Neural cell (in vitro differentiated cells): ENCODE measurements around the gene NHLRC4. TPM values are rescaled to one million over a fixed set of nuclear protein-coding genes. Genes with fewer than 3 reads are reported as not detected.

Experiments
- H2AFZ ChIP-seq: fragments of 200-600, 300-800 bp; sonication (generic), shearing (Covaris generic); 2 replicates; pipeline ENCODE4 v1.6.0; 2014; ENCODE audit warnings: low read depth, mild to moderate bottlenecking, antibody characterized with exemption, low read length, moderate library complexity
- H3F3A ChIP-seq: fragments of 200-600 bp; shearing (Covaris generic); 2 replicates; pipeline ENCODE4 v1.6.1; 2016; ENCODE audit warnings: mild to moderate bottlenecking, moderate library complexity, mixed read lengths, antibody characterized with exemption, low read length; ENCODE audit not compliant: insufficient read depth, poor library complexity, severe bottlenecking
- H3K27ac ChIP-seq: fragments of 200-600, 300-800 bp; sonication (generic), shearing (Covaris generic); 2 replicates; pipeline ENCODE4 v1.5.1; 2014; ENCODE audit warnings: mild to moderate bottlenecking, low read length, moderate library complexity
- H3K27me3 ChIP-seq: fragments of 300-800, 200-600 bp; sonication (generic), shearing (Covaris generic); 2 replicates; pipeline ENCODE4 v1.6.0; 2014; ENCODE audit warnings: mild to moderate bottlenecking, low read depth, low read length, moderate library complexity; ENCODE audit not compliant: insufficient read depth
- H3K36me3 ChIP-seq: fragments of 300-800, 200-600 bp; sonication (generic), shearing (Covaris generic); 2 replicates; pipeline ENCODE4 v1.5.1; 2014; ENCODE audit warnings: mild to moderate bottlenecking, antibody characterized with exemption, low read length, moderate library complexity; ENCODE audit not compliant: insufficient read depth
- H3K4me2 ChIP-seq: fragments of 300-800, 200-600 bp; sonication (generic), shearing (Covaris generic); 2 replicates; pipeline ENCODE4 v1.6.0; 2014; ENCODE audit warnings: mild to moderate bottlenecking, low read length
- H3K4me3 ChIP-seq: fragments of 300-800, 200-600 bp; sonication (generic), shearing (Covaris generic); 2 replicates; pipeline ENCODE4 v1.5.1; 2014; ENCODE audit warnings: mild to moderate bottlenecking, low read length, moderate library complexity
- H3K79me2 ChIP-seq: fragments of 200-600 bp; shearing (Covaris generic); replicated peaks from 2 replicates; pipeline ENCODE4 v1.6.0; 2014; ENCODE audit warnings: mild to moderate bottlenecking, low read length, moderate library complexity; ENCODE audit not compliant: insufficient read depth
- H3K9ac ChIP-seq: fragments of 300-800, 200-600 bp; sonication (generic), shearing (Covaris generic); 2 replicates; pipeline ENCODE4 v1.6.1; 2016; ENCODE audit warnings: mild to moderate bottlenecking, low read length, mixed read lengths
- H3K9me2 ChIP-seq: fragments of 200-600 bp; shearing (Covaris generic); 2 replicates; pipeline ENCODE4 v1.6.1; 2016; ENCODE audit warnings: mild to moderate bottlenecking, low read length, mixed read lengths; ENCODE audit not compliant: insufficient read depth
- H3K9me3 ChIP-seq: fragments of 200-600, 300-800 bp; sonication (generic), shearing (Covaris generic); 2 replicates; pipeline ENCODE4 v1.6.1; 2016; ENCODE audit warnings: mild to moderate bottlenecking, mixed run types, low read length, moderate library complexity, mixed read lengths
- H4K20me1 ChIP-seq: fragments of 200-600 bp; shearing (Covaris generic); 2 replicates; pipeline ENCODE4 v1.6.1; 2016; ENCODE audit warnings: mild to moderate bottlenecking, mixed run types; ENCODE audit not compliant: insufficient read depth
- EP300 ChIP-seq: fragments of 450-650 bp; conservative IDR thresholded peaks from 2 replicates; pipeline ENCODE4 v1.6.1; 2014; ENCODE audit warnings: antibody characterized with exemption, mild to moderate bottlenecking, moderate library complexity; ENCODE audit not compliant: poor library complexity, severe bottlenecking
- EZH2 ChIP-seq: fragments of 200-600, 300-800 bp; shearing (Covaris generic), sonication (generic); IDR thresholded peaks from 2 replicates; pipeline ENCODE4 v1.6.1; 2014; ENCODE audit warnings: antibody characterized with exemption, low read length, borderline replicate concordance, mild to moderate bottlenecking; ENCODE audit not compliant: insufficient read depth, poor library complexity, severe bottlenecking
- MXI1 ChIP-seq: fragments of 450-650 bp; conservative IDR thresholded peaks from 2 replicates; pipeline ENCODE4 v1.6.1; 2014; ENCODE audit warnings: antibody characterized with exemption, mild to moderate bottlenecking; ENCODE audit not compliant: poor library complexity, severe bottlenecking
- POLR2AphosphoS5 ChIP-seq: IDR thresholded peaks from 2 replicates; pipeline ENCODE4 v1.6.1; 2012
- RAD21 ChIP-seq: fragments of 450-650 bp; conservative IDR thresholded peaks from 2 replicates; pipeline ENCODE4 v1.6.1; 2014; ENCODE audit warnings: antibody characterized with exemption, mild to moderate bottlenecking, moderate library complexity
- SMC3 ChIP-seq: fragments of 450-650 bp; conservative IDR thresholded peaks from 2 replicates; pipeline ENCODE4 v1.6.1; 2014; ENCODE audit warnings: antibody characterized with exemption, mild to moderate bottlenecking, moderate library complexity; ENCODE audit not compliant: poor library complexity
- TAF1 ChIP-seq: IDR thresholded peaks from 2 replicates; pipeline ENCODE4 v1.6.1; 2012; ENCODE audit warnings: low read depth
- polyA plus RNA-seq: library from polyadenylated mRNA; depleted of rRNA; stranded (reverse); fragments of >200 nt; gene quantifications from 2 replicates; pipeline ENCODE4 v1.2.3, GENCODE V29; 2014
- TF ChIP-seq, protein P1 (sequence below): IDR thresholded peaks from 2 replicates; pipeline ENCODE4 v1.6.1; 2012; ENCODE audit warnings: borderline replicate concordance
- TF ChIP-seq, protein P2 (sequence below): fragments of 450-650 bp; IDR thresholded peaks from 2 replicates; pipeline ENCODE4 v1.5.1; 2014; ENCODE audit warnings: antibody characterized with exemption, mild to moderate bottlenecking, moderate library complexity; ENCODE audit not compliant: poor library complexity, severe bottlenecking

The NHLRC4 gene
- polyA plus RNA-seq, 1 donor from 2014 or later = not detected

DNA sequence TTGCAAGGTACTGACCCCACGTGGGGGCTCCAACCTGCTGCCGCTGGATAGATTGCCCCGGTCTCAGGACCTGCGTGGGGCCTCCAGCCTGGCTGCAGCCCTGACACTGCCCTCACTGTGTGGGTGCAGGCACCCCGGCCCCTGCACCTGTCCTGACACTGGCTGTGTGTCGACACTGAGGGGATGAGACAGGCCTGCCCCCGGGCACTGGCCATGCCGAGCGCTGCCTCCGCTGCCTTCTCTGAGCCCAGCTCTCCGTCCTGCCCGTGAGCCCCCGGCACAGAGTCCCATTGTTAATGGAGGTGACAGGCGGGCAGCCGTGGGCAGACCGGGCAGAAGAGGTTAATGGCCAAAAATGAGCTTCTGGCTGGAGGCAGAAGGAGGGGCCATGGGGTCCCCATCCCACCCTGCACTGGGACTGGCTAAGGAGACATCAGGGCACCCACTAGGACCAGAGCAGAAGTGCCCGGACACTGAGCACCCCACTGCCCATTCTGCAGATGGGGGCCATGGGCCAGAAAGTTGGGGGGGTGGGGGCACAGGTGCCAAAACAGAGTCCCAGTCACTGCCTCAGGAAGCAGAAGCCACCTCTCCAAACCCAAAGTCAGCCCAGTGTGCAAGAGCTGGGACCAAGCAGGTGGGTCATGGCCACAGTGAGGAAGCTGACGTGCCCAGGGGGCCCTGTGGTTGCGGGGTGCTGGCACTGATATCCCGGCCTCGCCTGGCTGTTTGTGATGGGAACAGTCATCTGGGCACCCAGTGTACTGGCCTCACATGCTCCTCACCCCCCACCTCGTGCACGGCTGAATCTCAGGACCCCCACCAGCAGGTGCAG is 9.1 kb upstream of the NHLRC4 start:
- H3K27ac ChIP-seq = no peak overlapping the region
- no peak overlapping the region for H3K9ac ChIP-seq
- H3K9me3 ChIP-seq = no peaks in the 10 kb centered on the region
- TF ChIP-seq, protein P1, sequence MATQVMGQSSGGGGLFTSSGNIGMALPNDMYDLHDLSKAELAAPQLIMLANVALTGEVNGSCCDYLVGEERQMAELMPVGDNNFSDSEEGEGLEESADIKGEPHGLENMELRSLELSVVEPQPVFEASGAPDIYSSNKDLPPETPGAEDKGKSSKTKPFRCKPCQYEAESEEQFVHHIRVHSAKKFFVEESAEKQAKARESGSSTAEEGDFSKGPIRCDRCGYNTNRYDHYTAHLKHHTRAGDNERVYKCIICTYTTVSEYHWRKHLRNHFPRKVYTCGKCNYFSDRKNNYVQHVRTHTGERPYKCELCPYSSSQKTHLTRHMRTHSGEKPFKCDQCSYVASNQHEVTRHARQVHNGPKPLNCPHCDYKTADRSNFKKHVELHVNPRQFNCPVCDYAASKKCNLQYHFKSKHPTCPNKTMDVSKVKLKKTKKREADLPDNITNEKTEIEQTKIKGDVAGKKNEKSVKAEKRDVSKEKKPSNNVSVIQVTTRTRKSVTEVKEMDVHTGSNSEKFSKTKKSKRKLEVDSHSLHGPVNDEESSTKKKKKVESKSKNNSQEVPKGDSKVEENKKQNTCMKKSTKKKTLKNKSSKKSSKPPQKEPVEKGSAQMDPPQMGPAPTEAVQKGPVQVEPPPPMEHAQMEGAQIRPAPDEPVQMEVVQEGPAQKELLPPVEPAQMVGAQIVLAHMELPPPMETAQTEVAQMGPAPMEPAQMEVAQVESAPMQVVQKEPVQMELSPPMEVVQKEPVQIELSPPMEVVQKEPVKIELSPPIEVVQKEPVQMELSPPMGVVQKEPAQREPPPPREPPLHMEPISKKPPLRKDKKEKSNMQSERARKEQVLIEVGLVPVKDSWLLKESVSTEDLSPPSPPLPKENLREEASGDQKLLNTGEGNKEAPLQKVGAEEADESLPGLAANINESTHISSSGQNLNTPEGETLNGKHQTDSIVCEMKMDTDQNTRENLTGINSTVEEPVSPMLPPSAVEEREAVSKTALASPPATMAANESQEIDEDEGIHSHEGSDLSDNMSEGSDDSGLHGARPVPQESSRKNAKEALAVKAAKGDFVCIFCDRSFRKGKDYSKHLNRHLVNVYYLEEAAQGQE = no peak
- no peaks in the 10 kb centered on the region for H3F3A ChIP-seq
- no peaks in the 10 kb centered on the region for H3K36me3 ChIP-seq
- no peak overlapping the region for H3K4me3 ChIP-seq
- no peaks in the 10 kb centered on the region for H3K9me2 ChIP-seq
- no peak overlapping the region for H3K4me2 ChIP-seq
- no peaks in the 10 kb centered on the region for H3K79me2 ChIP-seq
- no peak overlapping the region for H2AFZ ChIP-seq
- peaks cover 39% of the 10 kb centered on the region for H3K27me3 ChIP-seq
- H4K20me1 ChIP-seq = no peaks in the 10 kb centered on the region

DNA sequence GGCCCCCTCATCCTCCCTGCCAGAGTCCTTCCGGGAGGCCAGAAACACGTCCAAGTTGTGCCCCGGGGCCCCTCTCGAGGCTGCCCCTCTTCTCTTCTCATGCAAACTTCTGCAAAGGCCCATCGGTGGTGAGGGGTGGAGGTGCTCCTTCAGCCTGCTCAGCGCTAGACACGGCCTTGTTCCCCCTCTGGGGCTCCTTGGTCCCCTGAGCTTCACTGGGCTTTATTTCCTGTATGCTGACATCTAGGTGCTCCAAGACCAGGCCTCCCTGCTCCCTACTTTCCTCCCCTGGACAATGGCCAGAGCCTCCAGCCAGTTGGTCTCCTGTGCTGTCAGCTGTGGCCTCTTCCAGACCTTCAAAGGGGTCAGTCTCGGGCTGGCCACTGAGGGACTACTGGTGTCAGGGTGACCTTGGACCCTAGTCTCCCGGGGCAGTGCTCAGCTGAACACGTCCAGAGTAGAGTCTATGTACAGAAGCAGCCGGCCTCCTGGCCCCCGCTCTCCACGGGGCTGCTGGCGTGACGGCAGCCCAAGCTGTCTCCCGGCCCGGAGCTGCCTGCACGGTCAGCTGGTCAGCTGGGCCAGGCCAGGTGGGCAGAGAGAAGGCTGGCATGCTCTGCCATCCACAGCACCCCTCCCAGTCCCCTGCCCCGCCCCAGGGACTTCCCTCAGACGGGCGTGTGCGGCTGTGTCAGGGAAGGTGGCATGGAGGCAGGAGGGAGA is 8.3 kb upstream of the NHLRC4 start:
- H3K27me3 ChIP-seq = peaks cover 39% of the 10 kb centered on the region
- H4K20me1 ChIP-seq = no peaks in the 10 kb centered on the region
- no peak overlapping the region for H3K4me3 ChIP-seq

More for the DNA sequence above, 8.3 kb upstream of the NHLRC4 start:
- Histone ChIP-seq H3K9me2 (no peaks in the 10 kb centered on the region), H3K36me3 (no peaks in the 10 kb centered on the region), H3K9me3 (no peaks in the 10 kb centered on the region), H3K79me2 (no peaks in the 10 kb centered on the region), H3K9ac (no peak overlapping the region), H2AFZ (no peak overlapping the region), H3K4me2 (no peak overlapping the region), H3F3A (no peaks in the 10 kb centered on the region), H3K27ac (no peak overlapping the region)
- TF ChIP-seq SMC3 (no peak), RAD21 (no peak), EP300 (no peak), MXI1 (no peak), TAF1 (no peak), POLR2AphosphoS5 (no peak), EZH2 (no peak)
- TF ChIP-seq, protein P1 = no peak
- TF ChIP-seq, protein P2, sequence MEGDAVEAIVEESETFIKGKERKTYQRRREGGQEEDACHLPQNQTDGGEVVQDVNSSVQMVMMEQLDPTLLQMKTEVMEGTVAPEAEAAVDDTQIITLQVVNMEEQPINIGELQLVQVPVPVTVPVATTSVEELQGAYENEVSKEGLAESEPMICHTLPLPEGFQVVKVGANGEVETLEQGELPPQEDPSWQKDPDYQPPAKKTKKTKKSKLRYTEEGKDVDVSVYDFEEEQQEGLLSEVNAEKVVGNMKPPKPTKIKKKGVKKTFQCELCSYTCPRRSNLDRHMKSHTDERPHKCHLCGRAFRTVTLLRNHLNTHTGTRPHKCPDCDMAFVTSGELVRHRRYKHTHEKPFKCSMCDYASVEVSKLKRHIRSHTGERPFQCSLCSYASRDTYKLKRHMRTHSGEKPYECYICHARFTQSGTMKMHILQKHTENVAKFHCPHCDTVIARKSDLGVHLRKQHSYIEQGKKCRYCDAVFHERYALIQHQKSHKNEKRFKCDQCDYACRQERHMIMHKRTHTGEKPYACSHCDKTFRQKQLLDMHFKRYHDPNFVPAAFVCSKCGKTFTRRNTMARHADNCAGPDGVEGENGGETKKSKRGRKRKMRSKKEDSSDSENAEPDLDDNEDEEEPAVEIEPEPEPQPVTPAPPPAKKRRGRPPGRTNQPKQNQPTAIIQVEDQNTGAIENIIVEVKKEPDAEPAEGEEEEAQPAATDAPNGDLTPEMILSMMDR = no peak
